AG09309 (cell line): ENCODE measurements around the gene BAG3.

Experiments
- DNase-seq: peaks from one replicate; pipeline ENCODE4 v3.0.0-alpha.2; 2010; ENCODE audit warnings: low read depth
- H3K4me3 ChIP-seq: 2 replicates; pipeline ENCODE4 v1.5.1; 2011; ENCODE audit warnings: mild to moderate bottlenecking, low read depth, low read length, moderate library complexity; ENCODE audit not compliant: control insufficient read depth
- CTCF ChIP-seq: IDR thresholded peaks from 2 replicates; pipeline ENCODE4 v1.5.1; 2011; ENCODE audit warnings: mild to moderate bottlenecking, low read depth, low read length, inconsistent platforms; ENCODE audit not compliant: insufficient read depth, control insufficient read depth; ENCODE audit errors: missing control alignments

The BAG3 gene

GRCh38 chr10:119670717-119671116, 19.5 kb downstream of the BAG3 start:
- no peak for DNase-seq
- TF ChIP-seq CTCF, result no peak
- no peak overlapping the region for H3K4me3 ChIP-seq

- TF ChIP-seq CTCF, result no peak
- DNase-seq, result no peak
- no peak overlapping the region for H3K4me3 ChIP-seq
These were observed 20.2 kb downstream of the BAG3 start for GRCh38 chr10:119671381-119671780.

- H3K4me3 ChIP-seq, result no peak overlapping the region
- no peak for DNase-seq
- TF ChIP-seq CTCF, result no peak
These were observed 21.1 kb downstream of the BAG3 start for GRCh38 chr10:119672291-119672690.

GRCh38 chr10:119673271-119673670, 22.1 kb downstream of the BAG3 start:
- DNase-seq, result no peak
- H3K4me3 ChIP-seq, result no peak overlapping the region
- no peak for TF ChIP-seq CTCF

- DNase-seq, result no peak
- no peak overlapping the region for H3K4me3 ChIP-seq
- no peak for TF ChIP-seq CTCF
These were observed 24.4 kb downstream of the BAG3 start for GRCh38 chr10:119675483-119676170.

- H3K4me3 ChIP-seq, result no peak overlapping the region
- no peak for DNase-seq
- no peak for TF ChIP-seq CTCF
These were observed 25.9 kb downstream of the BAG3 start for GRCh38 chr10:119677126-119677525.
